Midbrain (tissue), 1 donor: Measurements from ENCODE around the gene TANC1.
"Not testable (repeated sequence)": the region's sequence is repeated elsewhere in the genome, so short reads cannot be mapped to it uniquely, and the experiment has no call there.

Source experiments
- DNase-seq: peaks from one replicate; lab custom pipeline; 2025; lab: John Stamatoyannopoulos, UW

The TANC1 gene

DNA sequence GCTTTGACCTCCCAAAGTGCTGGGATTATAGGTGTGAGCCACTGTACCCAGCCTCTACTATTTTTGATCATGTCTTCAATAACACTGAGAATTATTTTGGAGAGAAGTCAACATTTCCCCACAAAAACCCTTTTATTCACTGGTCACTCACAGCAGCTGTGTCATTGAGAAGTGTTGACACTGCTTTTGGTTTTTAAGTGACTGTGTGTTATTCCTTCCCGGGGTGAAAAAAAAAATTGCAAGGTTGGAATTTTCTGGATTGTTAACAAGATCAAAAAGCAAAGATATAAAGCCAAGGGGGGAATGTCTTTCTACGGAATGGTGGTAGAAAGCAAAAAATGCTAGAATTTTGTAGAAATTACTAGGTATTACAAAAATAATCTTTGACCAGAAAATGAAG lies 61.5 kb downstream of the TANC1 start:
- peak; percentile 15 for DNase-seq

DNA sequence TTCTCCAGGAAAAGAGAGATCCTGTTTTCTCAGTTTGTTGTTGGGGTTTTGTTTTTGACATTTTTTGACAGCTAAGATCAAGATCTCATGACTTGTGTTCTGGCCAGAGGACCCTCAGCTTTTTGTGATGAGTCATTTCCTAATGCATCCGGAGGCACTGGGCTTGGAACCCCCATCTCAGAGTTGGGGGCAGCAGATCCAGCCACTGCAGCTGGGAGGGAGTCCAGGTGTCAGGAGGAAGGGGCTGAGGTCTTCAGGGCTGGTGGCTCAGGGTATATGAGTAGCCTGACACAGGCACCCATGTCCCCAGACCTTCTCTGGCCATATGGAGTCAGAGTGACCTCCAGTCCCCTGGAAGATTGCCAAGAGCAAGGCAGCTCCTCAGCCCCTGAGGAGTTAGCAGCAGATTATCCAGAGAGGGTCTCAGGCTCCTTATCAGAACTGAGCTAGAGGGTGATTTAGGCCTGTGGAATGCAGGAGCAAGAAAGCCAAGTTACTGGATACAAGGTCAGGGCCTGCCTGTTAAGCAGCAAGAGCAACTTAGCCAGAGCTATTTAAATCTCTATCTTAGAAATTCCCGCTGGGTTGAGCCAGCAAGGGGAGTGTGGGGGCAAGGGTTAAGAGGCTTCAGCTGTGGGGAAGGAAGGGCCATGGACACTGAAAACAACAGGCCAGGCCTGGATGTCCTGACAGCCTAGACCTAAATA lies 62.4 kb downstream of the TANC1 start:
- peak; percentile 13 for DNase-seq

DNA sequence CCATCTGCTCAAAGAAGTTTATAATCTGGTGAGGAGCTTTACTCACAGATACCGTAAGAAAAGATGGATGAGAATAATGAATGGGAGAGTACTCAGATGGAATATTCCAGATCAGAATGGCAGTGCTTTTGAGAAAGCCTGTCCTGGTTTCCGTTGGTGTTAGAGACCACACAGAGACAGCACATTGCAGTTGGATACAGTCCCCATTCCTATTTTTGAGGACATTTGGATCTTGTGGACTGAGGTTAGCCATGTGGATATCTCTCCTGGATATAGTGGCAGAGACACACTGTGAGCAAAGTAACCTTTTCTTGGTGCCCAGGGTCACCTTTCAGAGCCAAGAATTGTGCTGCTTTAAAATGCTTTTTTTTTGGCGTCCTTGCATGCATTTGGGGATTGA lies 63.7 kb downstream of the TANC1 start:
- DNase-seq = no peak

DNA sequence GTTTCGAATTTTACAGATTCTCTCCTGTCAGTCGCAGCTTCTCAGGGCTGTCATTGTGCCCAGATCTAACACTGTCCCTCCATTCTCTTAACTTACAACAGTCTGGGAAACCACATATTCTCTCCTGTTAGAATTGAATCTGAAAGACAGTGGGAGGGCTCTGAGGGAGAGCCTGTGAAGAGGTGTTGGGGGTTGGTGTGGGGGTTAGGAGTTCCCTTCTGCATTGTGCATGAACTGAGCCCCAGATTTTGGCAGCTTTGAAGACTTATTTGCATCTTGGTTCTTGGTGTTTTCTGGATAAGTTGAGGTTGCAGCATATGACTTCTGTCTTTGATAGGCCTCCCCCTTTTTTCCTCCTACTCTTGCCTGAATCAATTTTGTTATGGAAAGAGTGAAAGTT lies 64.1 kb downstream of the TANC1 start:
- no peak for DNase-seq

DNA sequence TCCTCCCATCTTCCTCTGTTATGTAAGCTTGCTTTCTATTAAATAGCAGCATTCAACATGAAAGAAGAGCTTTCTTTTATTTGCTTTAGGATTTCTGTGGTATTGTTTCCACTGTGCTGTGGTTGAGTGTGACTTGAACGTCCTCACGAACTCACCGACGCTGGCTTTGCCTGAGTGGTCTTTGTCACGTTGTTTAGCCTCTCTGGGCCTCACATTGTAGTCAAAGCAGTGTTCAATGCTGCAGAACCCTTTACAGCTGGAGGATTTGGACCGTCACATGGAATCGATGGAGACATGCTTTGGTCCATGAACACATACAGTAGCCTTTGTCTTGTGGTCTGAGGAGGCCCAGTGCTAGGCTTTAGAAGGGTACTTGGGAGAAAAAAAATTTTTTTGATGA lies 66.3 kb downstream of the TANC1 start:
- DNase-seq = peak; percentile 48

DNA sequence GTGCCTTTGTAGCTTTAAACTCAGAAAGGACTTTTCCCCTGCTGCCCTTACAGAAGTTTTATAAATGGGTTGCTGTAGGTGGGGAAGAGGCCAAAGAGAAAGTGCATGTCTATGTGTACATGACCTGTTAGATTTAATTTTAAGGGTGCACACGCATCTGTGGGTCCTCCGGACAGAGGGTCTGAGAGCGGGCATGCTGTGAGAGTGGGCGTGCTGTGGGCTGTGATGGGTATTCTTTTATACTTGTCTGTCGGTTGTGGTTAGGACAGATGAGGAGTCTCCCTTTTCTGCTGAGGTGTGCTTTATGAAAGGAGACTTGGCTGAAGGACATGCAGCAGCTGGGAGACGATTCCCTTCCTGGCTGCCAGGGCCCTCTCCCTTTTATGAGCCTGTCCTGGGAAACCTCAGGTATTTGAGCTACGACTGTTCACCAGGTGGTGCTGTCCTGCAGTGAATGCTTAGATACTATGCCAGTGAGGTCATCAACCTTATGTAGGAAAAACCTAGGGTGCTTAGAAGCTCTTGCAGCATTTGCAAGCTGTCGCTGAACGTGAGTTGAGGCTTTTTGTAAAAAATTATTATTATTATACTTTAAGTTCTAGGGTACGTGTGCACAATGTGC lies 67.5 kb downstream of the TANC1 start:
- DNase-seq = peak; percentile 19

DNA sequence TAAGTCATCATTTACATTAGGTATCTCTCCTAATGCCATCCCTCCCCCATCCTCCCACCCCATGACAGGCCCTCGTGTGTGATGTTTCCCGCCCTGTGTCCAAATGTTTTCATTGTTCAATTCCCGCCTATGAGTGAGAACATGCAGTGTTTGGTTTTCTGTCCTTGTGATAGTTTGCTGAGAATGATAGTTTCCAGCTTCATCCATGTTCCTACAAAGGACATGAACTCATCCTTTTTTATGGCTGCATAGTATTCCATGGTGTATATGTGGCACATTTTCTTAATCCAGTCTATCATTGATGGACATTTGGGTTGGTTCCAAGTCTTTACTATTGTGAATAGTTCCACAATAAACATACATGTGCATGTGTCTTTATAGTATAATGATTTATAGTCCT lies 68.0 kb downstream of the TANC1 start:
- DNase-seq = not testable (repeated sequence)

DNA sequence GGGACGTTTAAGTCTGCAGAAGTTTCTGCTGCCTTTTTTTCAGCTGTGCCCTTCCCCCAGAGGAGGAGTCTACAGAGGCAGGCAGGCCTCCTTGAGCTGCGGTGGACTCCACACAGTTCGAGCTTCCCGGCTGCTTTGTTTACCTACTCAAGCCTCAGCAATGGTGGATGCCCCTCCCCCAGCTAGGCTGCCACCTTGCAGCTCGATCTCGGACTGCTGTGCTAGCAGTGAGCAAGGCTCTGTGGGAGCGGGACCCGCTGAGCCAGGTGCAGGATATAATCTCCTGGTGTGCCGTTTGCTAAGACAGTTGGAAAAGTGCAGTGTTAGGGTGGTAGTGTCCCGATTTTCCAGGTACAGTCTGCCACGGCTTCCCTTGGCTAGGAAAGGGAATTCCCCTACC lies 72.9 kb downstream of the TANC1 start:
- not testable (repeated sequence) for DNase-seq

DNA sequence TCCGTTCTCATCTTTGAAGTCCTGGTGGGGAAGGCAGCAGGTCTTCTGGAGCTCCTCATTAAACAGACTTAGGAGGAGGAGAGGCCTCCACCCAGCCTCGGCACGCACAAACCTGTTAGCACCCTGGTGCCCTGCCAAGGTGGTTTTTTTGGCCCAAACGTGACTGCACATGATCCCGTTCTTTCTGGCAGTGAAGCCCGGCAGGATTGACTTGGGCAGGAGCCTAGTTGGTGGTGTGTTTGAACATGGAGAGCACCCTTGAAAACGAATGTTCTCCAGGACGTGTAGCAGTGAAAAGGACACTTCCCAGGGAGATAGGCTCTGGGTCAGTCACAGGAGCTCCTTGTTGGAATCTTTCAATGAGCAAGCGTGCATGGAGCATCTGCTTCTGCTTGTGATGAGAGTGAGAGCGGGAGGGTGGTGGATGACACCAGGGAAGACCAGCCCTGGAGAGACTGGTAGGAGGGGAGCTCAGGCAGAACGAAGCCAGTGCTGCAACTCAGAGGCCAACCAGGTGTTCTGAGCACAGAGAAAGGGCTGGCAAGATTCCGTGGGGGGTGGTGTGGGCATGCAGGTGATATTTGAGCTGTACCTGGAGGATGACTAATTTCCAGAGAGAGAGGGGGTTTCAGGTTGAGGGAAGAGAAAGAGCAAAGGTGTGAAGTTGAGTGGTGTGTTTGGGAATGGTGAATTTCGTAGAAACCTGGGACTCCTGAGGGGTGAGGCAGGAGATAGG lies 73.8 kb downstream of the TANC1 start:
- DNase-seq = no peak

DNA sequence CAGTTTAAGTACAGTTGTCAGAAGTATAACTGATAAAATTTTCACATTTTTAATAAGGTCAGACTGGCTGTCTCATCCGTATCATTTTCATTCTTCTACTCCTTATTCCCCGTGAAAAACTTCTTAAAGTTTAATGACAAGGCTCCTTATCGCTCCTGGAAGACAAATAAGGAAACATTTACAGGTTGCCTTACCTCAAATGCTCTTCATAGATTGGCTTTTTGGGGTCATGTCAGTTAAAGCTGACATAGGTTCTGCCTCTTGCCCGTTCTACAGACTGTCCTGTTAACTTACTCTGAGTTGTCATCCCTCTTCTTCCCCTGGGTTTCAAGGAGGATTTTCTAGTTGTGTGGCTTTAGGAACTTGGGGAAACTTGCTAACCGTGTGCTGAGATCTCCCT lies 75.3 kb downstream of the TANC1 start:
- no peak for DNase-seq

DNA sequence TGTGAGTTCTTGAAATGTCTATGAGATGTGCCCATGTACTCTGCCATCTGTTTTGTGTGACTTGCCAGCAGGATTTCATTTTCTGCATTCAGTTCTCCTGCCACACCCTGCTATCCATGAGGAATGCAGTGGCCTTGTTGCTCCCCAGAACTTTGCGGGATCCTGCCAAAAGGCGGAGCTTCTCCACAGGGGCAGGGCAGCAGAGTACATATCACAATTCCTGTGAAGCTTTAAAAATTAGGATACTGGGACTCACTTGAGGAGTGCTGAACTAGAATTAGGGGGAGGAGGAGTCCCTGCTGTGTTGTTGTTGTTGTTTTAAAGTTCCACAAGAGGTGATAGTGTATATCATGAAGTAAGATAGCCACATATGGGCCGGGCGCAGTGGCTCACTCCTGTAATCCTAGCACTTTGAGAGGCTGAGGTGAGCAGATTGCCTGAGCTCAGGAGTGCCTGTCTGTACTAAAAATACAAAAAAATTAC lies 76.4 kb downstream of the TANC1 start:
- no peak for DNase-seq

DNA sequence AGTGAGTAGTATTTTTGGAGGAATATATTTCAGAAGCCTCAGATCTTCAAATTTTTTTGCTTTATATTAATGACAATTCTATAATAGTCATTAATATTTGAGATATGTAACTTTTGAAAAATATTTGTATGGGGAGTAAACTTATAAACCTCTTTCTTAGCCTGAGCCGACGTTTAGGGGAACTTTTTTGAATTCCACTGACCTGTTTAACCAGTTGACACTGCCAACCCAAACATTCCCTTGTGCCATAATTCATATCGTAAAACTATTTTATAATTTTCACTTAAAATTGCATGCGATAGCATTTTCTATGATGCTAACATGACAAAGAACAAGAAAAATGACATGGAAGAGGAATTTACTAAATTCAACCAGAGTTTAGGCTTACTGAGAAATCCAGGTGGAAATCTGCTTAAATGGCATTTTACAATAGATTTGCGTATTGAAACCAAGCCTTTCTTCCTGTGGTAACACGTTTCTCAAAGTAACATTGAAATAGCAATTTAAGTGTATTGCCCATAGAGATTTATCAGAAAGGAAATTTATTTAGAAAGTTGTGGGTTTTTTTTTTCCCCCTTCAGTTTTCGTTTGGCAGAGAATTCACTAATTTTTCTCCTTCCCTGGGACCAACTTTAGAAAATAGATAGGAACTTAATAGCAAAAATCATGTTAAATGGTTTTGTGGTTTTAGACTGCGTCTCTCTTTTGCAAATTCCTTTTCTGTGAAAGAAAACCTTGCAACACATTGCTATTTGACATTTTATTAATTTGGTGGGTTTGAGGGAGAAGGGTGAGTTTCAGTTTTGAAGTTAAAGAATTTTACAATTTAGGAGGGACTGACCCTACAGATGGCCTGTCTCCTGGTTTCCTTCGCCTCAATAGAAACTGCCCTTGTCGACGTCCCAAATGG lies 77.4 kb downstream of the TANC1 start:
- DNase-seq = no peak

DNA sequence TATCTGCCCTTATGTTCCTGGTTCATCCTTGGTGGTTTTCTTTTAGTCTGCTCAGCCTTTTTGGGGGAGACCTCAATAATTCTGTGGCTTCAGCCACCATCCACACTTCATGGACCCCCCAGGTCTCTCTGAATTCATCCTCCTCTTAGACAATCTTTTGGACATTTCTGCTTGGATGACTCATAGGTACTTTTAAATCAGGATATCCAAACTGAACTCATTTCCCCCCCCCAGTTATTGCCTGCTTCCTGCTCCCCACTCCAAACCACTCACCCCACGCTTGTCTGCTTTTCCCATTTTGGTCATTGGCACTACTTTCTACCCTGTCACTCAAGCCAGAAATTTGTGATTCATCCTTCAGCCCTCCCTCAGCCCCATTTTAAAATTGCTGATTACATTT lies 78.5 kb downstream of the TANC1 start:
- DNase-seq = no peak

DNA sequence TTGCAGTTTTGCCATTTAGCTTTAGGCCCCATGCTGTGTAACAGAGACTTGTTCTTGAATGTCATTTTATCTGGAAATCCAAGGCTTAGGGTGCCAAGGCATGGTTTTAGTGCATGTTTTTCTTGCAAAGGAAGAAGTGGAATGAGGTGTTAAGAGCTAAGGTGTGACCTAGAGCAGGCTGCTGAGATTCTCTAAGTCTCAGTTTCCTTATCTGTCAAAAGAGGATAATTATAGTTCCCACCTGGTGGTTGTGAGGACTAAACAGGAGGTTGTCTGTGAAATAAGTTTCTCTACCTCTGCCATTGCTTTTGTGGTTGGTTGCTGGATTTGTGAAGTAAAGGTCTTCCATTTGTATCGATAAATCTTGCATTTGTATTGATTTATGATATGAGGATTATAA lies 82.0 kb downstream of the TANC1 start:
- no peak for DNase-seq

DNA sequence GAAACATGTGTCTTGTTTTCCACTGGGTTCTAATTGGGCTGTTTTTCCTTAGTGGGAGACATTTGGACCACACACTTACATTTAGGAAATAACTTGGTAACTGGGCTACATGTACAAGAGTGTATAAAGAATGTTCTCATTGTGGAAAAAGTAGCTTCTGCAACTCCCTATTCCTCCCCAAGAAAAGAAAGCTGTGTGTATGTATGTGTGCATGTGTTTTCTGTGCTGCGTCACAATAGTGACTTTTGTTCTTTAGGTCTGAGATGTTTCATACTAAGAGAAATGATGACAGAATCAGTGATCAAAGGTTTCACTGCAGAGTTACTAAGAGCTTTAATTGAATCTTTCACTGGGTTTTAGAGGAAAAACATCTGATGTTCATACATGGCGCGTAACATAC lies 82.7 kb downstream of the TANC1 start:
- DNase-seq = no peak

DNA sequence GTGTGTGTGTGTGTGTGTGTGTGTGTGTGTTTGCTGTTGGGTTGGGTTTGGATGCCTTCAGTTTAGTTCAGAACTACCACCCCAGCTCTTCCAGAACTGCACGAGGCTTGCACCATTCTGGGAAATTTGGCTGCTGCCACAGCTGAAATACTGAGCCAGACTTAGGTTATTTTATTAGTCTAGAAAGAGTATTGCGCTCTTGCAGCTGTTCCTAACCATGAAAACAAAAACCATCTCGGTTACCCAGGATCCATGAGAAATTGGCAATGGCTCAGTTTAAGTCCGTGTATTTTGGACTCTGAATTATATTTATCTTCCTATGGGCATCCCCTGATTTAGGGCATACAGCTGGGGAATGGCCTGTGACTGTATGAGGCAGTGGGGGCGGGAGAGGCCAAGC lies 83.2 kb downstream of the TANC1 start:
- DNase-seq = peak; percentile 13

DNA sequence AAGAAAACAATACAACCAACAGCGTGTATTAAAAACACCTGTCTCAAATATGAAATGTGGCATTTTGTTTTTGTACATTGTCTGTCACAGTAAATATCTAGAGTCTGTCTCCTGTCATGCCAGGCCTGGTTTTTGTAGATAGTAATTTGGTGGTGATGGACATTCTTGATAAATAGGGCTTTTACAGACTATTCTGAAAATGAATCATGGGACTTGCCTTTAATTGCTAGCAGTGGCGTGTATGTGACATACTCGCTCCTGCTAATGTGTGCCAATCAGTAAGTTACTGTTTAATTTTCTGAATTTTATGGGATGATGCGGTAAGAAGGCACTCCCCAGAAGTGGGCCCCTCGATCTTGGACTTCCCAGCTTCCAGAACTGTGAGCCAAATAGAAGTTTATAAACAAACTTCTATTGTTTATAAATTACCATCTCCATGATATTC lies 83.7 kb downstream of the TANC1 start:
- DNase-seq = no peak

DNA sequence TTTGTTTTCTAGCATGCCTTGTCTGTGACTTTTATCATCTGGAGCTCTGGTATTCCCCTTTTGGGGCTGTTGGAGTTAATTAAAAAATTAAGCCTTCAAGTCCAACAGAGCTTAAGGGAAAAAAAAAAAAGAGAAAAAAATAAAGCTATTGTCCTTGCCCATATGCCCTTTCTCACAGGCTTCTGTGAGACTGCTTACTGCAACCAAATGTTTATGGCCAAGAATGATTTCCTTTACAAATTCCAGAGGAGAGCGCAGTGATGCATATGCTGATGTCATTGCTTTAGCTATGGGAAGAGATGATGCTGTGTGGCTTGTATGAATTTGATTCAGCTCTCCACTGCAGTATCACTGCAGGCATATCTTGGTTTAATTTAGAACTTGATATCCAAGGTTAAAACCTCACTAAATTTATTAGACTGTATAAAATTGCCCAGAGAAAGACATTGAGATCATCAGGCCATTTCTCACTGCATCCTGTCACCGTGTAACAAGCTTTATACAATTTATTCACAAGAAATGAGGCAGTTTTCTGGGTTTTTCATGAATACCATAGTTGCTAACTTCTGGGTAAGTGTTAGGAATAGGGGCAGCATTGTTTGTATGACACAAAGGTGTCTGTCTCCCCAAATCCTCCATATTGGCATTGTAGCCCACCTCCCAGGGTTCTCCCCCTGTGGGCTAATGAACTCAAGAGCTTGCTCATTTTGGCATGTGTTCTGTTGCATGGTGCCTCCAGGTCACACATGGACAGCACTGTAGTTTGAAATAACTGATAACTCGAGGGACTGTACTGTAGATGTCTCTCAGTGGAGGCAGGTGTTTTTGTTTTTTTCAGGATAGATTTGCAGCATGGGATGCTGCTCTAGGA lies 85.0 kb downstream of the TANC1 start:
- DNase-seq = no peak

DNA sequence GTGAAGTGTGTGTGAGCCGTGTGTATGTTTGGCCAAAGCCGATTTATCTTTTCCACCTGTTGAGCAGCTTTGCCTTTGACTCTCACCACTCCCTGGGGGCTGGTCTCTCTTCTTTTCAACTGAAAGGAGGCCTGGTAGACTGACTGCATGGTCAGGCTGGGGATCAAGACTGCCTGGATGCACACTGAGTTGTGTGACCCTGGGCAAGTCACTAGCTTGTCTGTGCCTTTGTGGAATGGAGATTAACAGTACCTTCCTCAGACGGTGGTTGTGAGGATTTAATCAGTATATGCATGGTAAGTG lies 85.5 kb downstream of the TANC1 start:
- no peak for DNase-seq

DNA sequence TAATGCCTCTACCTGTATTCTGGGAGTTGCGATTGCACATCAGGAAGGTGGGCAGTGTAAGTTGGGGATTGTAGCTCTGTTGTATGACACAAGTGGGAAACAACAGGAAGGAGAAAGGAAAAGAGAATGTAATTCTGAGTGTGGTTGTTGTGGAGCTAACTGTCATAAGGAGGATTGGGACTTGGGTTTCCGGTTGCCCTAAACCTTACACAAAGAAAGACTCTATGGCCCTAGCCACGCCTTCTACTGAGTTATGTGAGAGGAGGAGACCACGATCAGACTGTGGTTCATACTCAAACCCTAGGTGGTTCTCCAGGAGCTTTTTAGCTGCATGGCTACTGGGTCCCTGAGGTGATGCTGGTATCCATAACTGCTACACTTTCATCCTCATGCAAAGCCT lies 86.5 kb downstream of the TANC1 start:
- no peak for DNase-seq

DNA sequence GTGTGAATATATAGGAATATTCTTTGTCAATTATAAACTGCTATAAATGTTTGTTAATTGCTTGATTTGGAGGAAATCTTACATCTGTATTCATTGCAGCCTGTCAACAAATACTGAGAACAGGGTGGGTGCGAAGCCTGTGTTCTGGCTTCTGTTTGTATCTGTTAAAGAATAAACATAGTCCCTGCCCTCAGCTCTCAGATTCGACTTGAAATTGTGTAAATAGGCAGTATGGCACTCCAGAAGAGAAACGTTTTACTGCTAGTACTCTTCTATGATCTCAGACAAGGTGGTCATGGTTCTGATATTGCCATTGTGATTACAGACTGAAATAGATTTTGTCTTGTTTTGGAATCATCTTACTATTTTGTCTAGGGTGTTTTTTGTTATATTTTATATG lies 92.1 kb downstream of the TANC1 start:
- DNase-seq = no peak
